SJSA1 (cell line): Measurements from ENCODE around the gene MARK4. TPM values are rescaled to one million over a fixed set of nuclear protein-coding genes. Genes with fewer than 3 reads are reported as not detected.
"Not testable (repeated sequence)": the region's sequence is repeated elsewhere in the genome, so short reads cannot be mapped to it uniquely, and the experiment has no call there.

ENCODE experiments used
- DNase-seq, 2 experiments: peaks; one replicate each; pipeline ENCODE4 v3.0.0-alpha.2; 2015 to 2020; ENCODE audit warnings: low spot score in 2 of 2, low read depth in 1 of 2
- H3K27ac ChIP-seq: fragments of 250-450 bp; sonication (Bioruptor Pico); 2 replicates; pipeline ENCODE4 v1.5.1; 2020; ENCODE audit warnings: mild to moderate bottlenecking, moderate library complexity
- H3K27me3 ChIP-seq: fragments of 250-450 bp; sonication (Bioruptor Pico); replicated peaks from 2 replicates; pipeline ENCODE4 v1.5.1; 2020; ENCODE audit warnings: mild to moderate bottlenecking, moderate library complexity
- H3K36me3 ChIP-seq: fragments of 250-450 bp; sonication (Bioruptor Pico); 2 replicates; pipeline ENCODE4 v1.5.1; 2020; ENCODE audit warnings: mild to moderate bottlenecking
- H3K4me1 ChIP-seq: fragments of 250-450 bp; sonication (Bioruptor Pico); replicated peaks from 2 replicates; pipeline ENCODE4 v1.6.1; 2021; ENCODE audit warnings: mild to moderate bottlenecking
- H3K4me3 ChIP-seq: fragments of 250-450 bp; sonication (Bioruptor Pico); 2 replicates; pipeline ENCODE4 v1.5.1; 2020; ENCODE audit warnings: mild to moderate bottlenecking
- H3K9me3 ChIP-seq: fragments of 250-450 bp; sonication (Bioruptor Pico); replicated peaks from 2 replicates; pipeline ENCODE4 v1.5.1; 2020; ENCODE audit warnings: mild to moderate bottlenecking
- total RNA-seq: library from RNA; depleted of rRNA; stranded (reverse); fragments of >200 nt; shearing (Covaris generic); gene quantifications from 2 replicates; pipeline ENCODE4 v1.2.3, GENCODE V29; 2014

The MARK4 gene
- total RNA-seq, 1 experiment from 2014 or later: 15.6 TPM

DNA sequence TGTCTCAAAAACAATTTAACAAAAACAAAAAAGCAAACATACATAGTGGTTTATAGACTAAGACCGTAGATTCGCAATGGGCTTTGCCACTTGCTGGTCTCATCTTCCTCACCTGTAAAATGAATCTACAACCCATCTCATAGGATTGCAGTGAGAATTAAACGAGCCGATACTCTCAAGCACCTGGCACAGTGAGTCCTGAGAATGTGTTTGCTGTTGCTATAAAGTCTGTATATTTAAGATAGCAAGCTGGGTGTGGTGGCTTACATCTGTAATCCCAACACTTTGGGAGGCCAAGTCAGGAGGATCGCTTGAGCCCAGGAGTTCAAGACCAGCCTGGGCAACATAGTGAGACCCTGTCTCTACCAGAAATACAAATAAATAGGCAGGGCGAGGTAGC, 28.3 kb upstream of the MARK4 start:
- Histone ChIP-seq H3K4me1 (no peaks in the 10 kb centered on the region), H3K4me3 (no peak overlapping the region), H3K36me3 (no peaks in the 10 kb centered on the region), H3K9me3 (no peaks in the 10 kb centered on the region), H3K27me3 (peaks cover 18% of the 10 kb centered on the region), H3K27ac (no peak overlapping the region)
- no peak for DNase-seq

GRCh38 chr19:45223879-45224278, 27.2 kb upstream of the MARK4 start:
- no peaks in the 10 kb centered on the region for H3K4me1 ChIP-seq
- H3K9me3 ChIP-seq: no peaks in the 10 kb centered on the region
- H3K36me3 ChIP-seq: no peaks in the 10 kb centered on the region
- DNase-seq: no peak
- peaks cover 16% of the 10 kb centered on the region for H3K27me3 ChIP-seq
- H3K4me3 ChIP-seq: no peak overlapping the region
- no peak overlapping the region for H3K27ac ChIP-seq

GRCh38 chr19:45224645-45225044, 26.4 kb upstream of the MARK4 start:
- Histone ChIP-seq H3K4me1 (no peaks in the 10 kb centered on the region), H3K9me3 (no peaks in the 10 kb centered on the region), H3K27me3 (peaks cover 11% of the 10 kb centered on the region), H3K4me3 (no peak overlapping the region), H3K36me3 (no peaks in the 10 kb centered on the region), H3K27ac (no peak overlapping the region)
- DNase-seq: no peak

- not testable (repeated sequence) for H3K36me3 ChIP-seq, H3K9me3 ChIP-seq, H3K27ac ChIP-seq, DNase-seq, H3K4me1 ChIP-seq, H3K4me3 ChIP-seq
- peaks cover 16% of the 10 kb centered on the region for H3K27me3 ChIP-seq
Measured at GRCh38 chr19:45229056-45229455, 22.0 kb upstream of the MARK4 start.

DNA sequence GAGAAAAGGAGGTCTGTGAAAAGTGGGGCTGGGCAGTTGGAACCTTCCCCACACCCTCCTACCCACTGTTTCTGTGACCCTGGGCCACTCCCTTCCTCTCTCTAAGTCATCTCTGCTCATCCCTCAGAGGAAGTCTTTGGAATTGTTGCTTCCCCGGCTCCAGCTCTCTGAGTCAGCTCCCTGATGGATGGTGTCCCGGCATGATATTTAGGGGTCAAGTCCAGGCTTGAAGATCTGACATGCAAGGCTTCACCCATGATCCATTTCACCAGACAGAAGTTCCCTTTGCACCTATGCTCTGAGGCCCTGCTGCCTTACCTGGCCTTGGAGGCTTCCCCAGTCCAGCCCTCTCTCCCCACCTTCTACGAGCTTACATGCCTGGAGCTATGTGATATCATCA, 19.2 kb upstream of the MARK4 start:
- Histone ChIP-seq H3K9me3 (no peaks in the 10 kb centered on the region), H3K36me3 (no peaks in the 10 kb centered on the region), H3K27ac (no peak overlapping the region), H3K27me3 (peaks cover 30% of the 10 kb centered on the region), H3K4me3 (no peak overlapping the region), H3K4me1 (no peaks in the 10 kb centered on the region)
- no peak for DNase-seq

- no peak for DNase-seq
- Histone ChIP-seq H3K4me3 (no peak overlapping the region), H3K9me3 (no peaks in the 10 kb centered on the region), H3K27ac (no peak overlapping the region), H3K36me3 (no peaks in the 10 kb centered on the region), H3K4me1 (no peaks in the 10 kb centered on the region), H3K27me3 (peaks cover 26% of the 10 kb centered on the region)
Measured at GRCh38 chr19:45234089-45234869, 16.8 kb upstream of the MARK4 start.

- no peaks in the 10 kb centered on the region for H3K4me1 ChIP-seq
- no peak for DNase-seq
- no peak overlapping the region for H3K4me3 ChIP-seq
- no peaks in the 10 kb centered on the region for H3K9me3 ChIP-seq
- no peaks in the 10 kb centered on the region for H3K36me3 ChIP-seq
- peaks cover 26% of the 10 kb centered on the region for H3K27me3 ChIP-seq
- no peak overlapping the region for H3K27ac ChIP-seq
Measured at GRCh38 chr19:45235485-45235884, 15.6 kb upstream of the MARK4 start.

DNA sequence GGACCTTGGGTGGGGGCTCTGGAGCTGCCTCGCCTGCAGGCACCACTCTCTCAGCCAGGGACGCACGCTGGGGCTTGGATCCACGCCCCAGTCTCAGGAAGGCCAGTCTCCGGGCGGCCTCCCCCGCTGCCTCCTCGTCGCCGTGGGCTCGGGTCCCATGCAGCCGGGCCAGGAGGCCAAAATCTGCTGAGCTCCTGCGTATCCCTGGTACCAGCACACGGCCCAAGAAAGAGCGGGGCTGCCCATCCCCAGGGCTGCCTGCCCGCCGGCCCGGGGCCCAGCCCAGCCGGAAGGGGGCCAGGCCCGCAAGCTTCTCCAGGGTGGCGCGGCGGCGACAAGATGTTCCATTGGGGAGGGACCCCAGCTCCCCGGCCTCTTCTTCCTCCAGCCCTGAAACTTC, 12.5 kb upstream of the MARK4 start:
- no peak overlapping the region for H3K4me3 ChIP-seq
- no peaks in the 10 kb centered on the region for H3K36me3 ChIP-seq

DNA sequence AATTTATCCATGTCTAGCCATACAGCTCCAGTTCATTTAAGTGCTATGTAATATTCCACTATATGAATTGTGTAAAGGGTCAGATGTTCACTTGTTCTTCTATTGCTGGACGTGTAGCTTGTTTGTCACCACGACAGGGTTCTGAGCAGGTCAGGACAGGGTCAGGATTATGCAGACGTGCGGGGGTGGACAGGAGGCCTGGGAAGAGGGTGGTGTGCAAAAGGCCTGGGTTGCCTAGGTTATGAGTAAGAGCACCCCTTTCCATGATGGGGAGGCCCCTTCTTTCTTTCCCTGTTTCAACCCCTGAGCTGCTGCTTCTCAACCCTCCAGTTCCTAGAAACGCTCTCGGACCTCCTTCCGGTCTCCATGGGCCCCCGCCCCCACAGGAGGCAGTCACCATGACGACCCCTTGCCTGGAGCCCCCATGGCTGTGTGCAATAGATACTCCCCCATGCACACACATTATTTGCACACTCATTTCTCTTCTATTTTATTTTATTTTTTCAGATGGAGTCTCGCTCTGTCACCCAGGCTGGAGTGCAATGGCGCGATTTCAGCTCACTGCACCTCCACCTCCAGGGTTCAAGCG, 7.8 kb upstream of the MARK4 start:
- Histone ChIP-seq H3K4me1 (no peaks in the 10 kb centered on the region), H3K4me3 (no peak overlapping the region), H3K36me3 (no peaks in the 10 kb centered on the region), H3K27me3 (no peaks in the 10 kb centered on the region; the same call in 1 of the 2 replicates), H3K27ac (no peak overlapping the region), H3K9me3 (no peaks in the 10 kb centered on the region)
- no peak for DNase-seq

More for the DNA sequence above, 12.5 kb upstream of the MARK4 start:
- no peaks in the 10 kb centered on the region for H3K4me1 ChIP-seq
- no peak overlapping the region for H3K27ac ChIP-seq
- peaks cover 19% of the 10 kb centered on the region for H3K27me3 ChIP-seq
- no peak for DNase-seq
- no peaks in the 10 kb centered on the region for H3K9me3 ChIP-seq

- Histone ChIP-seq H3K36me3 (no peaks in the 10 kb centered on the region), H3K27me3 (no peaks in the 10 kb centered on the region; the same call in 1 of the 2 replicates), H3K27ac (no peak overlapping the region), H3K9me3 (no peaks in the 10 kb centered on the region), H3K4me3 (no peak overlapping the region), H3K4me1 (no peaks in the 10 kb centered on the region)
- DNase-seq: no peak
Measured at GRCh38 chr19:45244133-45244794, 6.8 kb upstream of the MARK4 start.

DNA sequence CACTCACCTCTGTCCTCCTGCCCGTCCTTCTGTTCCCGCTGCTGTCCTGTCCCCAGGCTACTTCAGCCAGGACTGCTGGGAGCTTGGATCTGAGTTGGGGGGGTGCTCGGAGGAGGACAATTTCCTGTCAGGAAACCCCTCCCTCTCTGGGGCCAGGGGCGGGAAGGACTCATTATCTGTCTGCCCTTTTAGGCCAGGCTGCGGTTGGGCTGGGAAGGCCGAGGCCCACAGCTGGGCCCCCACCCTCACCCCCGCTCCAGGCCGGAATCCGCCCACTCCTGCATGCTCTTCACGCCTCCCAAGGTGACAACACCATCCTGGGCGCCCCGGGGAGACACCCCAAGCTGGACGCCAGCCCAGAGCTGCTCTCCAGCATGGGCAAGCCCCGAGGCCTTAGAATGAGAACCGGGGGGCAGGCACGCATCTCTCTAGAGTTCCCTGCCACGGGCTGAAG, 5.7 kb upstream of the MARK4 start, which contains the start of gene EXOC3L2:
Gene EXOC3L2, minus strand, starts transcription at position 74 of the 454 bp plus-strand sequence. CDS start 6,362 bp downstream, outside the sequence.
- H3K27me3 ChIP-seq: no peaks in the 10 kb centered on the region; the same call in 1 of the 2 replicates
- no peak for DNase-seq
- no peaks in the 10 kb centered on the region for H3K36me3 ChIP-seq
- no peaks in the 10 kb centered on the region for H3K9me3 ChIP-seq
- 0 out of 2 replicates have a peak, but pooled peaks cover 2% of the 10 kb centered on the region for H3K4me1 ChIP-seq
- H3K27ac ChIP-seq: no peak within 1 kb of the TSS
- no peak within 1 kb of the TSS for H3K4me3 ChIP-seq

GRCh38 chr19:45245826-45246225, 5.2 kb upstream of the MARK4 start:
- no peak overlapping the region for H3K4me3 ChIP-seq
- no peaks in the 10 kb centered on the region for H3K9me3 ChIP-seq
- no peak for DNase-seq
- H3K36me3 ChIP-seq: no peaks in the 10 kb centered on the region
- no peak overlapping the region for H3K27ac ChIP-seq
- no peaks in the 10 kb centered on the region; the same call in 1 of the 2 replicates for H3K27me3 ChIP-seq
- H3K4me1 ChIP-seq: 0 out of 2 replicates have a peak, but pooled peaks cover 6% of the 10 kb centered on the region

GRCh38 chr19:45247136-45247535, 3.9 kb upstream of the MARK4 start:
- Histone ChIP-seq H3K27me3 (no peaks in the 10 kb centered on the region; the same call in 1 of the 2 replicates), H3K27ac (no peak overlapping the region), H3K4me3 (no peak overlapping the region), H3K4me1 (0 out of 2 replicates have a peak, but pooled peaks cover 6% of the 10 kb centered on the region), H3K9me3 (no peaks in the 10 kb centered on the region), H3K36me3 (no peaks in the 10 kb centered on the region)
- no peak for DNase-seq
